ENCODE results near the gene PADI1.

Gene PADI1

DNA sequence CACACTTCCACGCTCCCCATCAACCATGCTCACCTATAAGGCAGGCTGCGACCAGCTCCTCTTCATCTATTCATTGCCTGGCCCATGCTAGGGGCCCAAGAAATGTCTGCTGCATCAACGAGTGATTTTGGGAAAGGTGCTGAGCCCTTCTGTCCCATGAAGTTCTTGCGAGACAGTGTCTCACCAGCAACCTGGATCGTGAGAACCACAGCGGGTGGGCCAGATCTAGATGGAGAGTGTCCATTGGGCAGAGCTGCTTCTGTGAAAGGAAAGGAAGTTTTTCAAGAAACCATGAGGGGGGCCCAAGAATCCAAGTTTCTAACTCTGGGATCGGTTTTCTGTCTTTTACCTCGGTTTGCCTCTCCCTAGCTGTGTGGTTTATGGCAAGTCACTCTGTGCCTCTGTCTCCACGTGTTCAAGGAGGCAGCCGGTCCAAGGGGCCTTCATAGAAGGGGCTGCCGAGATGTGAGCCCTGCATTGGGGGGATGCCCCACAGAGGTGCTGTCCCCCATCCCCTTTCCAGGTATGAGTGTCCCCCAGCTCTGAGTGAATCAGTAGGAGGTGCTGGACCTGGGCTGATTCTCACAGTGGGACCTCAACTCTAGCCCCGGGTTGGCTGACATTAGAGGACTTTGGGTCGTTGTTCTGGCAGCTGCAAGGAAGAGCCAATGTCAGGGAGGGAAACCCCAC lies 8.3 kb upstream of the PADI1 start:
- DNase-seq (ENCODE audit: low read depth in 2 of 2, low spot score in 1 of 2), result no peak

DNA sequence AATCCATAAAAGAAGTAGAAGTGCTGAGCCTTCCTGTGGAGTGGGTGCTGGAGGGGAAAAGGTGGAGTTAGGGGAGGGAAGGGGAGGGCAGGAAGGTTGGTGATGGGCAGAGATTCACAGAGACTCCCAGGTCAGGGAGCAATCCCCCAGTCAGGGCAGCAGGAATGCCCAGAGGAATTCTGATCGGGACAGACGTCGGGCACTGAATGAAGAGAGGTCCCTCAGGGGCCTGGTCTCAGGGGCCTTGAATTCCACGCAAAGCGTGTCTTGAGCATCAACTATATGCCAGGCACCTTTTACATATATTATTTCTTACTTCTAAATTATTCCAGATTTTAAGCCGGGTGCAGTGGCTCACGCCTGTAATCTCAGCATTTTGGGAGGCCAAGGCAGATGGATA lies 7.2 kb upstream of the PADI1 start:
- DNase-seq (ENCODE audit: low read depth in 2 of 2, low spot score in 1 of 2), result no peak

DNA sequence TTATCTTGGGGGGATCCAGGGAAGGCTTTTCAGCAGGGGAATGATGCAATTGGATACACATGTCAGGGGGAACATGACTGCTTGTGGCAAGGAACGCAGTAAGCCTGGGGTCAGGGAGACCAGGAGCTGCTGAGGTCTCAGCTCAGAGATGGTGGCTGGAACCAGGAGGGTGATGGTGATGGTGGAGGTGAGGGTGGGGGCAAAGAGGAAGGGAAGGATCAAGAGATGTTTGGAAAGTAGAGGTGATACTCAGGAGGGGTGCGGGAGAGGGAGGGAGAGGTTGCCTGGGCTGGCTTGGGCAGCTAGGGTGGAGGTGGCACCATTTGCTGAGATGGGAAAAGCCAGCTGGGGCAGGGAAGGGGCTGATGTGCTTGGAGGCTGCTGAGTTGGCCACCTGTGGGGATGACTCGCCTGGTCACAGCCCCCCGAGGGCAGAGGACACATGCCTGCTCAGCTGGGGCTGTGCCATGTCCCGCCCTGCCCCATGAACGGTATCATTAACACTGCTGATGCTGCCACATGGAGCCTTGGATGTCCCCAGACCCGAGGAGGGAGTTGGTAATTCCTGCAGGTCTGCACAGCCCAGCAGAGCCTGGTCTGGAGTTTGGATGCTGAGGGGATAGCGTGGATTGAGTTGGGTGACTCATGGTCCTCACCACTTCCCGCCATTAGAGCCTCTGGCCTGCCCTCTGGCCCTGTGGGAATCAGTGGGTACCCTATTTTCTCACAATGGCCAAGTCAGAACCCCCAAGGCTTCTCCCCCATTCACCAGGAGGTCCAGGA lies 6.3 kb upstream of the PADI1 start:
- DNase-seq (ENCODE audit: low read depth in 2 of 2, low spot score in 1 of 2), result no peak

DNA sequence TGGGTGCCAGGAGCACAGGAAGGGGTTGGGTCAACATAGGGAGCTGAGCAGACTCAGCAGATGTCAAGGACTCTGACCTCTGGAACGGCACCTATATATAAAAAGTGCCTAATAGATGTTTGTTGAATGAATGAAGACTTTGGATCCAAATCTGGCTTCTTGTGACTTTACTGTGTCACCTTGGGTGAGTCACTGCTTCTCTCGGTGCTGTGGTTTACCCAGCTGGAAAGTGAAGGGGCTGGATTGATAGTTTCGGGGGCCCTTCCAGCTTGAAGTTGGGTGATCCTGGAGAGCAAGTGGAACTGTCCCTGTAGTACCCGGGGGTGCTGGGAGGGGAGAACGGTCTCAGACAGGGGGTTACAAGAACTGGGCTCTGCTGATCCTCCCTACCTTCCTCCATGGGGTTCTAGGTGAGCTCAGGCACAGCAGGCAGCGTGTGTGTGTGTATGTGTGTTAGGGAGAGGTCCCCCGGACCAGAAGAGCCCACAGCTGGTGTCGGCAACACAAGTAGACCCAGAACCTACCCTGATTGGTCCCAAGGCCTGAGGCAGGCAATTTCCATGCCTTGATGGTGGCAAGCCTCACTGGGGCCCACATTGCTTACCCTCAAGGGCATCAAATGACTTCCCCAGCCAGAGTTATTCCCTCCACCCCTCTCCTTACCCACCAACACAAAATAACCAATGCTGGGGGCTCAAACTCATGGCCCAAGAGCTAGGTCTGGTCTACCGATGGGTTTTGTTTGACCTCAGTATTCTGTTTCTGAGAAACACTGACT lies 5.5 kb upstream of the PADI1 start:
- no peak for DNase-seq (ENCODE audit: low read depth in 2 of 2, low spot score in 1 of 2)

DNA sequence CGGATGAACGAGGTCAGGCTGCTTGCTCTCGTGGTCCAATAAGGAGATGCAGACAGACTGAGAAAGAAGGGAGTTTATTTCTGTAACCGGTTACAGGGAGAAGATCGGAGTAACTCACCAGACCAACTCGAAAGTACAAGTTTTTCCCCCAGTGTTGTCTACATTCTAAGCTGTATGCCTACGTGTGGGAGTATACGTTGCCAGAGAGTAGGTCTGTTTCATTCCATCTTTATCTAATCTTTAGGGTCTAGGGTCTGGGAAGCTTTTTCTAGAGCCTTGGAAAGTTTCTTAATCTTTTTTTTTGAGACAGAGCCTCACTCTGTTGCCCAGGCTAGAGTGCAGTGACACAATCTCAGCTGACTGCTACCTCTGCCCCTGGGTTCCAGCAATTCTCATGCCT lies 4.7 kb upstream of the PADI1 start:
- no peak for DNase-seq (ENCODE audit: low read depth in 2 of 2, low spot score in 1 of 2)

DNA sequence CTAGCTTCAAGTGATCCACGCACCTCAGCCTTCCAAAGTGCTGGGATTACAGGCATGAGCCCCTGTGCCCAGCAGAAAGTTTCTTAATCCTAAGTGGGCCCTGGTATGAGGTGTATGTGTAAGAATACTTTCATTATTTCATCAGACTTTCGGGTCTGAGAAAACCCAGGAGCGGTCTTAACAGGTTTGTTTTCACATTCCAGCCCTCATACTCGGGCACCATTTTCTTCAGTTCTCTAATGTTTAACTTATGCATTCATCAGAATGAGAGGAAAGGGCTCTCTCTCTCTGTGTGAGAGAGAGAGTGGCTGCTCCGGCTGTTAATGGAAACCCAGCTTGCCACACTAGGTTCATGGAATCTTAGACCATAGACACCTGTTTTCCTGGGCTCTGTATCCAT lies 4.2 kb upstream of the PADI1 start:
- DNase-seq (ENCODE audit: low read depth in 2 of 2, low spot score in 1 of 2), result no peak

DNA sequence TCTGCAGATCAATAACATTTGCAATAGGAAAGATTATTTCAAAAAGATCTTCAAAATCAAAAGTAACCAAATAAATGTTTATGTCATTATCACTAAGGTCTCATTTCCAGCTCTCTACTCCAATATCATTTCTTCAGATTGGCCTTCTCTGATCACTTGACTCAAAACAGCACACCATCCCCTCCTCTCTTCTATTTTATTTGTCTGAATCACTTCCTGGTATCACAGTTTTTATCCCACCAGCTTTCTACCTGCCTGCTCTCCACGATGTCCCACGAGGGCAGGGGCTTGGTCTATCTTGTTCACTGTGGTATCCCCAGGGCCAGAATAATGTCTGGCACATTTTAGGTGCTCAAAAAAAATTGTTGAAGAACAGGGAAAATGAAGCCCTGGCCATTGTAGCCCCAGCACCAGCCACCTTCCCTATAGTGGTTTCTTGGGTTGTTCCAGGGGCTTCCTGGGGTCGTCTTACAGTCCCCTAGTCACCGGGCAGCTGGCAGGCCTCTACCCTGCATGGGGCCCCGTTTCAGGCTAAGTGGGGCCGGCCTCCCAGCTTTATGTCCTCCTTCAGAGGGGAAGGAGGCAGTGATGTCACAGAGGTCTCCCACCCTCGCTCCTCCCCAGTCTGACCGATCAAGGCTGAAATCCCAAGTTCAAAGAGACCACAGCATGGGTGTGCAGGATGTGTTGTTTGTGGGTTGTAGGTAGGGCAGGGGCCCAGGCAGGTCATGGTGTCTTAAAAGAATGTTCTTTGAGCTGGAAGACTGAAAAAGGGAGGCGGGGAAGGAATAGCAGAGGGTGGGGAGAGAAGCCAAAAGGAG lies 3.5 kb upstream of the PADI1 start:
- DNase-seq (ENCODE audit: low read depth in 2 of 2, low spot score in 1 of 2), result no peak

DNA sequence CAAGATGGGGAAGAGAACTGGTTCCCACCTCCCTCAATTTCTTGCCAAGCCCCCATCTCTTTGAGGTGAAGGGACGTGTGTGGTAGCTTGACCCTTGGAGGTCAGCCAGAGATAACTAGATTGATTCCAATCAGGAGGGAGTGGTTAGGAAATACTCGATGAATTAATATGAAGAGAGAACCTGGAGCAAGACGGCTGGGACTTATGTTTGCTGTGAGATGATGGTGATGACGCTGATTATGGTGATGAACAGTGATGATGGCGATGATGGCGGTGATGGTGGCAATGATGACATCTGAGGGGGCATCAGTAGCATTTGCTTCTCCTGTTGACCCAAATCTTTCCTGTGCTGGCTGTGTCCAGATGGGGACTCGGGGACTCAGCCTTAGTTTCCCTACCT lies 724 bp downstream of the PADI1 start:
- no peak for DNase-seq (ENCODE audit: low read depth in 2 of 2, low spot score in 1 of 2)

DNA sequence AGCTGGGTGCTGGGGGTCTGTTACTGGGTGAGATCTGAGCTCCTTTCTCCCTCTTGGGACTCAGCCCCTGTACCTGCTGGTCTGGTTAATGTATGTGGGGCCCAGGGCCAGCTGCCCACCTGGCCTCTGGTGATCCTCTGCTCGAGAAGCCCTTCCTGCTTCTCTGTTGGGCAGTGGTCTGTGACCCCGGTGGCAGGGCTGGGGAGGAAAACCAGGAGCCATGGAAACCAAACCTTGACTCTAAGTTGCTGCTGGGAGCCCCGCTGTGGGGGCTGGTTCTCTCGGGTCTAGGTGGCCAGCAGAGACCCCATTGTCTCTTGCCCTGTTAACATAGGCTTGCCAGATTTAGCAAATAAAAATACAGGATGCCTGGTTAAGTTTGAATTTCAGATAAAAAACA lies 1.3 kb downstream of the PADI1 start:
- DNase-seq (ENCODE audit: low read depth in 2 of 2, low spot score in 1 of 2), result no peak

DNA sequence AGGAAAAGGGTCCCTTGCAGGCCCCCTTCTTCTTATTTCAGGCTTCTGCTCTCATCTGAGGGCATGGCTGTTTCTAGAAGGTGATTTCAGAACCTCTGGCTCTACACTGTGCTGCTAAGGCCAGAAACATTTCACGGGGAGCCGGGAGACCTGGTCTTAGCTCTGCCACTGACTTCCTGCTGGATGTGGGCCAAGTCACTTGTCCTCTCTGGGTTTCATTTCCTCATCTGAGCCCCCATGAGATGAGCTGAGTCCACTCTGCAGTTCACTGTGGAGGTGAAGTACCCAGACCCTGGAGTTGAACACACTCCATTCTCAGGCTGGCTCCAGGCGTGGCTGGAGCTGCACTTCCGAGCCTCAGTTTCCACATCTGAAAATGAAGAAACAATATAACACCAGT lies 2.1 kb downstream of the PADI1 start:
- no peak for DNase-seq (ENCODE audit: low read depth in 2 of 2, low spot score in 1 of 2)

DNA sequence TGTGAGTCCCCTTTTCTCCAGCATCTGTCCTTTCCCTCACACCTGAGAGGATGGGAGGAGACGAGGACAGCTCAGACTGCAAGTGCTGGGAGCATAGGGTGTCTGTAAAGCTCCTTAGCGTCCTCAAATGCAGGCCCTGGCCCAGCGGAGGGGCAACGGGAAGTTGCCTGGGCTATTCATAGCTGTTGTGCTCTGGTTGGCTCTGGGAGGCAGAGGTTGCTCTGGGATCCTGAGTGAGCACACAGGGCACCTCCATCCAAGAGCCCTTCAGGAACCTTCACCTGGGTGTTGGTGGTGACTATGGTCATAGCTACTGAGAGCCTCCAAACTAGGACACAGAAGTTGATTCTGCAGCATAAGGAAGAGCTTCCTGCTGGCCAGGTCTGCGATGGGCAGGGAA lies 2.6 kb downstream of the PADI1 start:
- no peak for DNase-seq (ENCODE audit: low read depth in 2 of 2, low spot score in 1 of 2)

DNA sequence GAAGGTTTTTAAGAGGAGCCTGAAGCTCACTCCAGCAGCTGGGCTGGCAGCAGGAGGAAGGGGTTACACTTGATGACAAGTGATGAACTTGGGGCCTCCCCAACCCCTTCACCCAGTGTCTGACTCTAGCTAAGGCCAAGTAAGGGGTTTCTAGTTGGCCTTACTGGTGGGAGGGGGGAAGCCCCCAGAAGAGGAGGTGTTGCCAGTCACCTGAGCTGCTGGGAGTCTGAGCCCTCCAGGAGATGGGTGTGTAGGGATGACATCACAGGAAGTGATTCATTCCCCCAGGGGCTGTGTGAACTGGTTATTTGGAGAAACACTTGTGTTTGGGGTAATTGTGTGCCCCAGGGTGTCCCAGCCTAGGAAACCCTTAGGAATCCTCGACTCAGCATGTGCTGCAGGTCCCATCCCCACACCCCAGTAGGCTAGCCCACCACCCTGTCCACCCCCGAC lies 3.1 kb downstream of the PADI1 start:
- DNase-seq (ENCODE audit: low read depth in 2 of 2, low spot score in 1 of 2), result peak; percentile 16 to 36

DNA sequence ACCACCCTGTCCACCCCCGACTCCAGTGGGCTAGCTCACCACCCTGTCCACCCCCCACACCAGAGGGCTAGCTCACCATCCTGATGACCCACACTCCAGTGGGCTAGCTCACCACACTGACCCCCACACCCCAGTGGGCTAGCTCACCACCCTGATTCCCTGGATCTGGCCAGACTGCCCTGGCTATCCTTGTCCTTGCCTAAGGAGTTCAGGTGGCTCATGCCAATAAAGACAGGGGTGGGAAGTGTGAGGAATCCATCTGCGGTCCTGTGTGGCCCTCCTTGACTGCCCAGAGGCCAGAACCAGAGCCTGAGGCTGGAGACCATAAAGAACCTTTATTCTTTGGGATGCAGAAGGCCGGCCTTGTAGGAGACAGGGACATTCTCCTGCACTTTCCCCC lies 3.6 kb downstream of the PADI1 start:
- no peak for DNase-seq (ENCODE audit: low read depth in 2 of 2, low spot score in 1 of 2)

DNA sequence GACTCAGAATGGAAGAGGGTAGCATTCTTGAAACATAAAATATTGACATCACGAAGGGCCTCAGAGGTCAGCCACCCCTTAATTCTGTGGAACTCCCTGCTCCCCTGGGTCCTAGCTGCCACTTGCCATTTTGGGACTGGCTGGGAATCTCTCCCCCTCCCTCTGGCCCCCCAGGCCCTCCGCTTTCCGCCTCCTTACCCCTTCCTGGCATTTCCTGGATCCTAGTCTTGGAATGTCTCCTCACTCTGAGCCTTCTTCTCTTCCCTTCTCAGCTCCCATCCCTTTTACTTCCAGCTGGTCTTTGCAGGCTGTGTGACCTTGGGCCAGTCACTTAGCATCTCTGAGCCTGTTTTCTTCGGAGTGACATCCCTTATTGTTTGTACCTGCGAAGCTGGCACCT lies 4.5 kb downstream of the PADI1 start:
- DNase-seq (ENCODE audit: low read depth in 2 of 2, low spot score in 1 of 2), result no peak

DNA sequence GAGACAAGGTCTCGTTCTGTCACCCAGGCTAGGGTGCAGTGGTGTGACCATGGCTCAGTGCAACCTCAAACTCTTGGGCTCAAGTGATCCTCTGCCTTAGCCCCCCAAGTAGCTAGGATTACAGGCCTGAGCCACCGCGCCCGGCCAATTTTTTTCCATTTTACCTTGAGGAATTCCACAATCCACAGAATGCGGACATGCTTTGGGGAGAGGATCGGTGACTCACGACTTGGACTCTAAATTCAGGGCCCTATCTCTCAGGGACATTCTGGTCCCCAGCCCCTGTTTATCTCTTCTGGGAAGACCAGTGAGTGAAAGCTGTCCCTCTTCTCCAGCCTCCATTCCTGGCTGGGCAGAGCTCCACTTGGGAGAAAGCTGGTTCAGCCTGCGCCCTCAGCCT lies 5.2 kb downstream of the PADI1 start:
- no peak for DNase-seq (ENCODE audit: low read depth in 2 of 2, low spot score in 1 of 2)

DNA sequence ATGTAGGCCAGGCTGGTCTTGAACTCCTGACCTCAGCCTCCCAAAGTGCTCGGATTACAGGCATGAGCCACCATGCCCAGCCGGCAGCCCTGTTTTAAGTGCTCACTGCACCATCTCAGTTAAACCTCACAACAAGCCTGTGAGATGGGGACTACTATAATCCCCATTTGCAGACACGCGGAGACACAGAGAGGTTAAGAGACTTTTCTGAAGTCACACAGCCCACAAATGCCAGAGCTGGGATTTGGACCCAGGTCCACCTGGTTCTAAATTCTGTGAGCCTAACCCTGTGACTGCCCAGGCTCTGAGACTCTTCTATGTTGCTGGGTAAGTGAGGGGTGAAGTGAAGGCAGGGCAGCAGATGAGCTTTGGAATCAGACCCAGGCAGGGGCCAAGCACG lies 6.4 kb downstream of the PADI1 start:
- DNase-seq (ENCODE audit: low read depth in 2 of 2, low spot score in 1 of 2), result no peak

DNA sequence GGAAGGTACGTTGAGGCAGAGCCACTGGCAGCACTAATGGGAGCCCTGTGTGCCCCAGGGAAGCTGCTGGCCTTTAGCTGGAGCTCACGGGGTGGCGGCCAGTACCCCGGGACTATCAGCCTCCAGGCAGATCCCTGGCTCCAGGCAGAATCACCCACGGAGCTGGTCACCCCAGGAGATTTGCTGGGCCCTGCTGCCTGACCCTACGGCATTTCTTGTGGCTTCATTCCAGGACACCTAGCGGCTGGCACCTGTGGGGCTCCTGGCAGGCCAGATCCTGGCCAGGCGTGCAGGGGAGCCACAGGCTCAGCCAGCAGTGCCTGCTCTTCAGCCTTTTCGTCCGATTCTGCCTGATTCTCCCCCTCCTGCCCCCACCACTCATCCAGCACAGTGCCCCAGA lies 7.1 kb downstream of the PADI1 start:
- DNase-seq (ENCODE audit: low read depth in 2 of 2, low spot score in 1 of 2), result no peak

DNA sequence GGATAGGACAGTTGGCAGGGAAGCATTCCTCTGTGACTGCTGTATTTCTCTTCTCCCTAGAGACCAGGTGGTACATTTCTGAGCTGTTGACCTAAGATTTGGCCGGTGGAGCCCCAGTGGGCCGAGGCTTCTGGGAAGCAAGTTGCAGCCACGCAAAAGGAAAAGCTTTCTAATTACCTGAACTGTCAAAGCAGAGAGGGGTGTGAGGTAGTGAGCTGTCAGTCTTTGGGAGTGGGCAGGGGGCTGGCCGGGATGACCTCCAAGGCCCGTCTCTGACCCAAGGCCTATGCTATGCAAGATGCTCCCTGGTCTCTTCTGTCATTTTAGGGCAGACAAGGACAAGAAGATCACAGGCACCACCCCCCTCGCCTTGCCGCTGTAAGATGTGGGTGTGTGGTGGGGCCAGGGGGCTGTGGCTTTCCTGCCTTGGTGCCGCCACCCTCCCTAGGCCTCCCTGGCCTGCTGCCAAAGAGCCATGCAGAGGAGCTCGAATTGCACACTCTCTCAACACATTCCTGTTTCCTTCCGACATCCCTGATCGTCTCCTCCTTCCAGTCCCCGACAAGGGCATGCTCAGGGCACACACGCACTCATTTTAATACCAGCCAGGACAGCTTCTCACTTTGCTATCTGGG lies 7.7 kb downstream of the PADI1 start:
- peak; percentile 25 to 46 for DNase-seq (ENCODE audit: low read depth in 2 of 2, low spot score in 1 of 2)

DNA sequence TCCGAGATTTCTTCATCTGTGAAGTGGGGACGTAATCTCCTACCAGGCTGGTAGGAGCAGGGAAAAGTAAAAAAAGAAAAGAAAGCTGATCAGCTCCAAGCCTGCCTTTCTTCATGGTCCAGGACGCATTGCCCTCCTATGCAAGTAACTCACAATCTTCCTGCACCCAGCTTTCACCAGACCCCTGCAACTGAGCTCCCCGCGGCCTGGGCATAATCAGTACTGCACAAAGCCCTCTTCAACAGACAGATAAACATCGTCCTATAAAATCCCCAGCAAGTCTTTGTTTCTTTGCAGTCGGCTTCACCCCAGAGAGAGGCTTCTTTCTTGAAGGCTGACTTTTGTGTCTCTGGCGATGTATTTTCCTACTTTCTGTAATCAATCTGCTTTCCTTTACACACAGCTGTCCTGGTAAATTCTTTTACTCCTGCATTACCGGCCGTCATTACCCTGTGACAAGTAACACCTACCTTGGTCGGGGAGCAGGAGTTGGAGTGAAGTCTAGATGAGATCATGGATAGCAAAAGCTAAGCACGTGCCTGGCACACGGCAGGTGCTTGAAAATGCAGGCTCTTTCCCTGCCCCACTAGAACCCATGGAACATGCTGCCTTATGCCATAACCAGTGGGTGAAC lies 8.3 kb downstream of the PADI1 start:
- DNase-seq (ENCODE audit: low read depth in 2 of 2, low spot score in 1 of 2), result no peak

DNA sequence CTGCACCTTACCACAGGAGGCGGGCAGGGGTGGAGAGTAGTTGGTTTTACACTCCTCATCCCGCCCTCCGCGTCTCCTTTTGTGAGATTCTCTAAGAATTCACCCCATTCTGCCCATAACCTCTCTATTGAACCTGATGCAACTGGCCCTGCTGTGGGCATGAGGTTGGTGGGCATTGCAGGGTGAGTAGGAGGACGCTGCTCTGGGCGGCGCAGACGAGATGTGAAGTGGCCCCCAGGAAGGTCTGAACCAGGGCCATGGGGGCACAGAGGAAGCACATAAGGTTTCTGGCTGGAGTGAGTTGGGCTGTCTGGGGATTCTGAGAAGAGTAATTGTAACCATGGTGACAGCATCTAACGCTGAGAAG lies 8.8 kb downstream of the PADI1 start:
- no peak for DNase-seq (ENCODE audit: low read depth in 2 of 2, low spot score in 1 of 2)
